Calu3 (cell line): ENCODE data around the gene CALD1. TPM values are rescaled to one million over a fixed set of nuclear protein-coding genes. Genes with fewer than 3 reads are reported as not detected.

Experiments used
- BruUV-seq: library from RNA; stranded (reverse); fragments of 400-500 nt; replicated peaks from 2 replicates; lab custom pipeline; 2021; lab: Mats Ljungman, UMichigan
- CTCF ChIA-PET: fragments of 300-600 bp; sonication (Branson Sonifier 250); formaldehyde crosslinking; loops from one replicate; lab custom pipeline; 2022; ENCODE audit warnings: antibody characterized with exemption; lab: Charles Lee
- DNase-seq: peaks from one replicate; pipeline ENCODE4 v3.0.0; 2022
- H3K27ac Mint-ChIP-seq: one replicate; pipeline ENCODE4 v1.8.0; 2022; ENCODE audit warnings: mixed read lengths; ENCODE audit not compliant: unreplicated experiment
- H3K27me3 Mint-ChIP-seq: one replicate; pipeline ENCODE4 v1.8.0; 2022; ENCODE audit warnings: mixed read lengths; ENCODE audit not compliant: unreplicated experiment
- H3K36me3 Mint-ChIP-seq: one replicate; pipeline ENCODE4 v1.8.0; 2022; ENCODE audit warnings: mild to moderate bottlenecking, moderate library complexity, mixed read lengths; ENCODE audit not compliant: insufficient read depth, unreplicated experiment
- H3K4me1 Mint-ChIP-seq: one replicate; pipeline ENCODE4 v1.8.0; 2022; ENCODE audit warnings: mild to moderate bottlenecking, low read depth, mixed read lengths; ENCODE audit not compliant: unreplicated experiment
- H3K4me3 Mint-ChIP-seq: one replicate; pipeline ENCODE4 v1.8.0; 2022; ENCODE audit warnings: mild to moderate bottlenecking, low read depth, moderate library complexity, mixed read lengths; ENCODE audit not compliant: unreplicated experiment
- H3K9me3 Mint-ChIP-seq: one replicate; pipeline ENCODE4 v1.8.0; 2022; ENCODE audit warnings: low read depth, mixed read lengths; ENCODE audit not compliant: unreplicated experiment
- CTCF ChIP-seq: fragments of 200-600 bp; IDR thresholded peaks from one replicate; pipeline ENCODE4 v1.8.0; 2022; ENCODE audit warnings: antibody characterized with exemption; ENCODE audit not compliant: unreplicated experiment
- intact Hi-C: fragments of 100-400 bp; cut with micrococcal nuclease; formaldehyde crosslinking; loops from one replicate; pipeline ENCODE4 v1.10.0; 2022; ENCODE audit not compliant: unreplicated experiment
- total RNA-seq: library from RNA; stranded (reverse); gene quantifications from 2 replicates; pipeline ENCODE4 v1.2.3, GENCODE V29; 2022

Gene CALD1
- total RNA-seq, 1 experiment from 2014 or later, result 9.3 TPM

GRCh38 chr7:134820295-134820694, 40.9 kb downstream of the CALD1 start:
- H3K4me1 Mint-ChIP-seq, result no peaks in the 10 kb centered on the region
- intact Hi-C loops, result no loop called here
- no TSS peak for BruUV-seq
- H3K9me3 Mint-ChIP-seq, result no peaks in the 10 kb centered on the region
- H3K4me3 Mint-ChIP-seq, result no peak overlapping the region
- DNase-seq, result no peak
- CTCF ChIA-PET, result no interaction called here
- H3K27me3 Mint-ChIP-seq, result no peaks in the 10 kb centered on the region
- no peak for TF ChIP-seq CTCF
- H3K27ac Mint-ChIP-seq, result no peak overlapping the region
- no peaks in the 10 kb centered on the region for H3K36me3 Mint-ChIP-seq

GRCh38 chr7:134820778-134821177, 41.3 kb downstream of the CALD1 start:
- H3K4me1 Mint-ChIP-seq, result no peaks in the 10 kb centered on the region

GRCh38 chr7:134823400-134823799, 44.0 kb downstream of the CALD1 start:
- Mint-ChIP-seq H3K27ac (no peak overlapping the region), H3K9me3 (no peaks in the 10 kb centered on the region), H3K27me3 (no peaks in the 10 kb centered on the region), H3K4me3 (no peak overlapping the region), H3K4me1 (no peaks in the 10 kb centered on the region), H3K36me3 (no peaks in the 10 kb centered on the region)
- CTCF ChIA-PET, result no interaction called here
- no peak for DNase-seq
- intact Hi-C loops, result no loop called here
- TF ChIP-seq CTCF, result no peak
- BruUV-seq, result no TSS peak

More at GRCh38 chr7:134820778-134821177, 41.3 kb downstream of the CALD1 start:
- no peak for TF ChIP-seq CTCF
- Mint-ChIP-seq H3K27me3 (no peaks in the 10 kb centered on the region), H3K9me3 (no peaks in the 10 kb centered on the region), H3K27ac (no peak overlapping the region), H3K4me3 (no peak overlapping the region), H3K36me3 (no peaks in the 10 kb centered on the region)
- DNase-seq, result no peak
- CTCF ChIA-PET, result no interaction called here
- no TSS peak for BruUV-seq
- intact Hi-C loops, result loop anchor here (1.0 kb wide), 1 partner anchor 16 kb away; no protein-coding TSS in a partner anchor

GRCh38 chr7:134825666-134826065, 46.2 kb downstream of the CALD1 start:
- CTCF ChIA-PET, result no interaction called here
- no peaks in the 10 kb centered on the region for H3K27me3 Mint-ChIP-seq
- intact Hi-C loops, result no loop called here
- no peaks in the 10 kb centered on the region for H3K36me3 Mint-ChIP-seq
- no peaks in the 10 kb centered on the region for H3K4me1 Mint-ChIP-seq
- no peak overlapping the region for H3K4me3 Mint-ChIP-seq
- BruUV-seq, result no TSS peak
- no peak for TF ChIP-seq CTCF
- H3K27ac Mint-ChIP-seq, result no peak overlapping the region
- DNase-seq, result no peak
- no peaks in the 10 kb centered on the region for H3K9me3 Mint-ChIP-seq
